NCI-H1048 (cell line): ENCODE measurements around the gene FLT1.

Source experiments
- DNase-seq: peaks from one replicate; lab custom pipeline; 2025; lab: John Stamatoyannopoulos, UW

Gene FLT1

DNA sequence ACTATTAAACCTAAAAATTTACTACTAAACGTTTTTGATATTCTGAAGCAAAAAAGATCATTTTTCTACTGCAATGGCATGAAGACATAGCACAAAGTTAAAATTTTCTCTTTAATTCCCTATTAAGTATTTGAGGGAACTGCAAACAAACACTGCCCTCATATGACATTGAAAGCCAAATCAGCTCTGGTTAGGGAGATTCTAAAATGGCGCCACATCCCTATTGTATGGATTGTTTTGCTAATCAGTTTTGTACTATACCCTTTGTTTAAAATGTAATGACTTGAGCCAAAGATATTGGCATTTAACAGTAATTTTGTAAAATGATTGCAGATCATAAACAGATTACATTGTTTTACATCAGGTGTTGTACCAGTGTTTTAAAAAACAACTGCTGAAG, 65.8 kb downstream of the FLT1 start:
- DNase-seq, result no peak

DNA sequence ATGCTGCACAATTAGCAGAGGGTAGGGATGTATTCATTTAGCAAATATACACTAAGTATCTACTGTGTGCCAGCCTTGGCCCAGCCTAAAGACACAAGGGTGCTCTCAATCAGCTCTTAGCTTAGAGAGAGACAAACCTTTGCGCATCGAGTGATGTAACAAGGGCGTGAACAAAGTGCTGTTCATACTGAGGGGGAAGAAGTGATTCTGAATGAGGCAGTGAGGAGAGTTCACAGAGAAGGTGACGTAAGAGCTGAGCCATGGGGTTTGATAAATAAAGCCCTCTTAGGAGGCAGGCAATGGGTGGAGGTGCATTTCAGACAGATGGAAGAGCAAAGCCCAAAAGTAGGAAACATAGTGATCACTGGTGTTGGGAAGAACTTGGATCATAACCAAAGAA, 68.5 kb downstream of the FLT1 start:
- DNase-seq, result no peak

DNA sequence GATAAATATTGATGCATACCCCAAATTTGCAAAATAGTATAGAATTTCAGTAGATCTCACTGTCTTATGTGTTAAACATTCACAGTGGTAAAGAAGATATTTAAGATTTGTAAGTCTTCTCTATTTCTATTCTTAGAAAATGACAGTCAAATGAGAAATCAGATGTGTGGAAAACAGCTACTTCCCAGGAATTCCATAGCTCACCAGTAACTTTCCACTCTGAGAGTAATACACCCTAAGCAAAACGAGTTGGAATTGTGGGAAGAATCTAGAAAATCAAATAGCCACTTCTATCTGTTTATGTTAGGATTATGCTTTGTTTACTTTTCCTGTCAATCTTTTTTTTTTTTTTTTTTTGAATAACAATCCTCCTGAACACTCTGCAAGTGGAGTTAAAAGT, 69.1 kb downstream of the FLT1 start:
- no peak for DNase-seq

DNA sequence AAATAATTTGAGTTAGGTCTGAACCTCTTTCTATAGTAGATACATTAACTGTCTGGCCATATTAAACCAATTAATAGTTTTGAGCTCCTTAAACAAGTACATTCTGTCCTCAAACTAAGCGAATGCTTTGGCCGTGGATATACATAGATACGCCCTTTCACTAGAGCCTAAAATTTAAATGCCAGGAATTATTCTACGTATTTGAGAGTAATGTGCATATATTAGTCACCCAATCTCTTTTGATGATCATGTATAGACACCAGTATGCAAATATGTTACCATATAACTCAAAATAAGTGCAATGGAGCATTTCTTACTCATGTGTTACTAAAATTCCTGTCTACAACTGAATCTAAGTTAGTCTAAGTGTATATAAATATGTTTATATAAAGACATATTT, 70.4 kb downstream of the FLT1 start:
- no peak for DNase-seq

- no peak for DNase-seq
Measured at GRCh38 chr13:28423010-28423409, 71.9 kb downstream of the FLT1 start.

- no peak for DNase-seq
Measured at GRCh38 chr13:28421676-28422410, 73.1 kb downstream of the FLT1 start.

DNA sequence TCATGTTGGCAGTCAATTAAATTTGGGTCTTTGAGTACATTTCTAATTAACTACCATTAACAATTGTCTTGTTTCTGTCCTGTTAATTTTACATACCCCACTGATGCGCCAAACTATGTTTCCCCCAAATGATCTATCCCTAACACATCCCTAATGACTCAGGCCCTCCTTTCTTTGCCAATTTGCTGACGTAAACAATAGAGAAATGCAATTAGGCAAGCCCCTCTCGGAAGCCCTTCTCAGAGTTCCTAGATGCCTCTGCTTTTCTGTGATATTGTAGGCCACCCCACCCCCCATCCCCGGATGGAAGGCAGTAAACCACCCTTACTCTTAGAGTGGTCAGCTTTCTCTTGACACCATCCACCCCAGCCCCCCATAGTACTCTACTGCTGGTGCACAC, 74.2 kb downstream of the FLT1 start:
- DNase-seq, result no peak

DNA sequence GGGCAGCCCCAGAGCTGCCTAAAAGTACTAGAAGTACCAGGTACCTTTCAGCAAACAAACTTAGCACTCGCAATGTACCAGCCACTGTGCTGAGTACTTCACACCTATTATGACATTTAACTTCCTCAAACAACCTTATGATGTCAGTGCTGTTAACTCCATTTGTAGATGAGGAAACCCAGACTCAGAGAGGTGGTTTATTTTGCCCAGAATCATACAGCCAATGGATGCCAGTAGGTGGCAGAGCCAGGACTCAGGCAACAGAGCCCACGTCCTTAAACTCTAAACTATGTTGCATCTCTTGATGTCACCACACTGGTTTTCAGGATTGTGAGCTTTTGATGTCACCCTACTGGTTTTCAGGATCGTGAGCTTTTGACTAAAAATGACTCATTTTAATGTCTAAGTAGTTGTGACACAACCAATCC, 78.9 kb downstream of the FLT1 start:
- DNase-seq, result no peak

DNA sequence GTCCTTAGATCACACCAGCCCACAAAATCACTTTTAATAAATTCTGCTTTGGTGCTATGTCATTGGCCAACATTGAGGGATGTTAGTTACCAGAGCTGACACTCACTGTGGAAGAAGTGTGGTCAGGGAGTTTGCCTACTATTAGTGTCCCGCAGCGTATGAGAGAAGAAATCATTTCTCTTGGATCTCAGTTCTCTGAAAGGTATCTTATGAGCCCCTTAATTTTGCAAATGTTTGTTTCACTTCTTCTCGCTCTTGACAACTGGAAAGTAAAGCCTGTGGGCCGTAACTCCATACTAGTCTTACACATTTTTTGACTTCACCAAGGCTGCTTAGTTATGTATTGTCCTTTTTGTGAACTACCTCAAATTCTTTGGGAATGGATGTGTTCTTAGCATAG, 80.9 kb downstream of the FLT1 start:
- DNase-seq, result no peak

DNA sequence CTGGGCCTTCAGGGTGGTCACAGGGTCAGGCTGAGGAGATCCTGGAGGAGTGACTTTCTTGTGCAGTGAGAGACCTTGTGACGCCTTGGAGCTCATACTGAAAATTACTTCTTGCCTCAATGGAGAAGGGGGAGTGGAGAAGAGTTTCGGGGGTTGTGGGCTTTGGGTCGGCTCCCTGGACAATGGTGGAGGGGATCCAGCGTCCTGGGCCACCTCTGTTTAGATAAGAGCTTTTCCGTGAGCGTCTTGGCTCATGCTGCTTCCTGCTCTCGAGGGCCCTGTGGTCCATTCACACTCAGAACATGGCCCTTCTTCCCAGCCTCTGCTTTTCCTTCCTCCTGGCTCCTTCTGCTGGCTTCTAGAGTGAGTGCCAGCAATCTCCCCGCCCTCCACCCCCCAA, 81.9 kb downstream of the FLT1 start:
- no peak for DNase-seq

GRCh38 chr13:28411831-28412353, 83.0 kb downstream of the FLT1 start:
- DNase-seq, result no peak

DNA sequence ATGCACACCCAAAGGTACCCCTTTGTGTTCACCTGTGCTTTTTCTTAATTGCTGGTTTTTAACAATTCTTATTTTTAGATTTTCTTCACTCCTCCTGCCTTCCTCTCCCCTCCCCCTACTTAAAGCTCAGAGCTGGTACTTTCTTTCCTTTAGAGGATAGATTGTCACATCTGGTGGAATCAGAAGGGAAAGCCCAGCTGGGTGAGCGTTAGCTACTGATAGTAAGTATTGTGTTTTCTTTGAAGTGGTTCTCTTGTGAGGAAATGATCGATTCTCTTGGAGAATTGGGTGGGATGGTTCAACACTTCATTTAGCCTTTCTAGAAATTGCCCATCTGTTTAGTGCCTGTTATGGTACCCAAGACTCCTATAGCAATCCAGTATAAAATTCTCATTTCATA, 84.8 kb downstream of the FLT1 start:
- no peak for DNase-seq

- DNase-seq, result no peak
Measured at GRCh38 chr13:28409648-28410047, 85.3 kb downstream of the FLT1 start.

DNA sequence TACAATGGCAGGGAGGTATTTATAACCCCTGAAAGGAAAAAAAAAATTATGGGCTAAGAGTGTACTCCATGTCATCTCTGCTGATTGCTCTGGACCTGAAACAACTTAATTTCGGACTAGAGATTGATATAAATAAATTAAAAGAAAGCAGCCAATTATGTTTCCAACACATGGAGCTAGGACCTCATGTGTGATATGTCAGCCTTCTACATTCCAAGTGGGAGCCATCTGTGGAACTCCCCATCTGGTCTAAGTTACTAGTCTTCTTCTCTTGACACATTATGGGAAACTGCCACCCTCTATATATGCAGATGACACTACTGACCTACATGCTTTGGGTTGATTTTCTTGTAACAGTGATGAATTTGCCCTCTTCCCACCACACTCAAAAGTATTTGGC, 86.1 kb downstream of the FLT1 start:
- no peak for DNase-seq

DNA sequence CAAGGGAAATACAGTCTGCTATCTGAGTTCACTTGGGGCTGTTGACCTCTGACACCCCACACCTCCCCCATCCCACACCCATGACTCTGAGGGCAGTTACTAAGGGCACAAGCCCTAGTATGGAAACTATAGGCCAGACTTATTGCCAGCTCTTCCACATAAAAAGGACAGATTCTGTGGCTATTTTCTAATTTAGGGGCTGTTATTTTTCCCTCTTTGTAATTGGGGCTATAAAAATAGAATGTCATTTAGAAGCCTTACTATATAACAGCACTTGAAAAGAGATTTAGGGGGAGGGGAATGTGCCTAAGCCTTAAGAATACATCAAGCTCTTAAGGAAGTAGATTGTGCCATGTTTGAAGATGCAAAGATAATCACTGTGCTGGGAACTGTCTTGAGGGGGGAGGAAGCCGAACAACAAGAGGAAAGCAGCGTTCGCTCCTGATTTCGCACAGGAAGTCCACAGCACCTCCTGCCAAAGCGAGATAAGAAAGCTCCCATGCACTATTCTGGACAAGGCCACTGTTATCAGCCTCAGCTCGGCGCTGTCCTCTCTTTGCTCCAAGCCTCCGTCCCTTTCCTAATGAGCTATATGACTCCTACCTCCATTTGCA, 86.6 kb downstream of the FLT1 start:
- DNase-seq, result no peak

GRCh38 chr13:28406733-28407266, 88.1 kb downstream of the FLT1 start:
- no peak for DNase-seq

DNA sequence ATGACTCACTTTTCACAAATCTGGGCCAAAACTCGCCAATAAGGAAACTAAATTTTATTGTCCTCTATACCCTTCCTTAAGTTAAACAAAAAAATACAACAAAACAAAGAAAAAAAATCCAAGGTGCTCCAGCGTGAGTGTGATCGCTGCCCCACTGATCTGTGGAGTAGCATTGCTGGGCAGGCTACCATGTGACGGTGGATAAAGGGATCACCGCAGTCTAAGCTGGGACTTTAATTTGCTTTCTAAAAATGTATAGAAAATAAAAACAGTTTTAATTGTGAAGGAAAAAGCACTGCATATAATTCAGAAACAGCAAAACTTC, 92.9 kb downstream of the FLT1 start:
- DNase-seq, result no peak

- no peak for DNase-seq
Measured at GRCh38 chr13:28401303-28402056, 93.4 kb downstream of the FLT1 start.

DNA sequence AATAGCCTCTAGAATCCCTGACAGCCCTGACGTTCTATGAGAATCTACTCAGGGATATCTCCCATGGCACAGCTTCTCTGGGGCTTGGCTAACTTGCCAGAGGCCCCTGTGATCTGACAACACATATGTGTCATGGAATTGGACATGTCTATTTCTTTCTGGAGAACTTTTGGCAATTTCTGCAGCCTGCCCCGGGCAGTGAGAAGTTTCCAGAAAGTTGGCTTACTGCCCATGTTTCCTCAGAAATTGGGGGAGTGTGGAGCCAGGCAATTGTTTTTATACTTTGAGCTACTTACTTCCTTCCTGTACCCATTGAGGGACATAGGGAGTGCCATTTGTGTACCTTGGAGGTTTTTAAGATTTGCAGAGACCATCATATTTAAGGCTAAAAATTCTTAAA, 98.9 kb downstream of the FLT1 start:
- no peak for DNase-seq

GRCh38 chr13:28394422-28394821, 100.5 kb downstream of the FLT1 start:
- DNase-seq, result no peak

DNA sequence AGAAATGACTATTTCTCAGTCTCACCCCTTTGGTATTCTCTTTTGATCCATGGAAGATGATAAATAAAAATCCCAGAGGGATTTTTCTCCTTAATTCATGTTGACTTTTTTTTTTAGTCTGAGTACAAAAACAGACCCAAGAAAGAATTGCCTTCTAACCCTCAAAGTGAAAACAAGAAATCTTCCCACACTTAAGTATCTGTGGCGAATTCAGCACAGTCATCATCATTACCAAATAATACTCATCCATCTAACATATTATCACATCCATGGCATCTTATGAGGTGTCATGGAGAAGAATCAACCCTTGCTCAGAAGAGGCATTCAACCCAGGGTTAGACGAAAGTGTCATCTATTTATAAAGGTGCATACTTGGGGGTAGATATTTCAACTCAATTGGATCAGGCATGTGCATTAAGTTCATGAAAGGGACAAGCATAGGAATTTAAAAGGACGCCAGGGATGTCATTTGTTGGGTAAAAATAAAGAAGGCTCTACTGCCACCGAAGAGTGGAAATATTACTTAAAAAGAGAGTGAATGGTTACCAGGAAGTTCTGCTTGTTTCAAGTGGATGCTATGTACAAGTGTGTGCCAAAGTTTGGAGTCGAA, 101.9 kb downstream of the FLT1 start:
- no peak for DNase-seq

DNA sequence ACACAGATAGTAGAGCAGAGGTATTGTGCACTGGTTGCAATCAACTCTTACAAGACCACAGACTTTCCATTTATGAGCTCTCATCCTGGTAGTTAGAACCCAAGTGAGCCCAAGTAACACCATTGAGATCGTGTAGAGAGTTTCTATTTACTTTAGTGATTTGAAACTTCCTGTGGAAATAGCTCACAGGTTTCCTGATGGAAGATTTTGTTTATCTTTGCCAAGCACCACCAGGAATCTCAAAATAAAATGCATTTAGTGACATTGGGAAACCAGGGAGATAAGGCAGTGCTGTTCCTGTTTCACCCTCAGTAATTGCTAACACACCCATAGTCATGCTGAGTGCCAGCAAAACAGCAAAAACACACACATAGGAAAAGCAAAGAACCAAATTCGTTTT, 102.5 kb downstream of the FLT1 start:
- no peak for DNase-seq
